Glomerular endothelial cell (primary cell): Measurements from ENCODE around the gene PADI1. TPM values are rescaled to one million over a fixed set of nuclear protein-coding genes. Genes with fewer than 3 reads are reported as not detected.

ENCODE experiments used
- DNase-seq: peaks from one replicate; pipeline ENCODE4 v3.0.0-alpha.2; 2011; ENCODE audit warnings: low read depth, low spot score; ENCODE audit errors: extremely low read depth
- total RNA-seq: library from RNA; depleted of rRNA; stranded (reverse); fragments of >200 nt; gene quantifications from 2 replicates; pipeline ENCODE4 v1.2.3, GENCODE V29; 2015

PADI1 gene
- total RNA-seq, 1 donor from 2014 or later = 0.18 TPM

GRCh38 chr1:17214876-17215544, 10.1 kb downstream of the PADI1 start:
- DNase-seq = no peak

- no peak for DNase-seq
Observed at GRCh38 chr1:17215545-17215890, 10.6 kb downstream of the PADI1 start.

GRCh38 chr1:17216078-17216477, 11.2 kb downstream of the PADI1 start:
- DNase-seq = no peak

- no peak for DNase-seq
Observed at GRCh38 chr1:17217607-17218006, 12.7 kb downstream of the PADI1 start.

GRCh38 chr1:17218939-17219338, 14.0 kb downstream of the PADI1 start:
- DNase-seq = no peak

GRCh38 chr1:17220287-17220686, 15.4 kb downstream of the PADI1 start:
- no peak for DNase-seq

GRCh38 chr1:17222557-17222956, 17.6 kb downstream of the PADI1 start:
- no peak for DNase-seq

- DNase-seq = no peak
Observed at GRCh38 chr1:17224434-17224833, 19.5 kb downstream of the PADI1 start.

- DNase-seq = no peak
Observed at GRCh38 chr1:17225140-17225539, 20.2 kb downstream of the PADI1 start.

- no peak for DNase-seq
Observed at GRCh38 chr1:17227358-17227915, 22.5 kb downstream of the PADI1 start.

GRCh38 chr1:17228619-17229018, 23.7 kb downstream of the PADI1 start:
- DNase-seq = no peak

GRCh38 chr1:17229379-17229778, 24.5 kb downstream of the PADI1 start:
- DNase-seq = no peak

- no peak for DNase-seq
Observed at GRCh38 chr1:17230106-17230505, 25.2 kb downstream of the PADI1 start.

GRCh38 chr1:17230671-17231310, 25.9 kb downstream of the PADI1 start:
- no peak for DNase-seq

GRCh38 chr1:17232759-17233661, 28.1 kb downstream of the PADI1 start:
- DNase-seq = no peak

GRCh38 chr1:17233675-17234320, 28.9 kb downstream of the PADI1 start:
- no peak for DNase-seq

GRCh38 chr1:17234405-17234804, 29.5 kb downstream of the PADI1 start:
- DNase-seq = no peak

GRCh38 chr1:17235135-17235885, 30.4 kb downstream of the PADI1 start:
- no peak for DNase-seq

GRCh38 chr1:17236779-17237560, 32.0 kb downstream of the PADI1 start:
- no peak for DNase-seq

- DNase-seq = no peak
Observed at GRCh38 chr1:17237561-17237903, 32.6 kb downstream of the PADI1 start.
